ENCODE measurements around the gene MRPL23.

DNA sequence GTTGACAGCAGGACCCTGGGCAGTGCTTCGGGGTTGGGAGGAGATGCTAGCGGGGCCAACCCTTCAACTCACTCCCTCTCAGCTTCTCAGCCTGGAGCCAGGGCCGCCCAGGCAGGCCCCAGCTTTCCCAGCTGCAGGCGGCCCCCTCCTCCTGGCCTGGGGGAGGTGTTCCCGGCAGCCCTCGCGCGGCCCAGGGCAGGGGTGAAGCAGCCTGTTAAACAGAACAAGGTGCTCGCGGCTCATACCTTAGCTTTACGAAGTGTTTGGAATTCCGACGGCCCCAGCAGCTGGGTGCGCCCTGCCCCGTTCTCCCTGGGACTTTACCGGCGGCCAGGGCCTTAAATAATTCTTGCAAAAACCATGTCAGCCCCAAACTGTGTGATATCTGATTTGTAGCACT lies 17.2 kb downstream of the MRPL23 start:
- TF ChIP-seq EZH2 (IDR thresholded peaks at IDR 0.05; ENCODE audit: low read depth): no peak
- TF ChIP-seq, protein P1, sequence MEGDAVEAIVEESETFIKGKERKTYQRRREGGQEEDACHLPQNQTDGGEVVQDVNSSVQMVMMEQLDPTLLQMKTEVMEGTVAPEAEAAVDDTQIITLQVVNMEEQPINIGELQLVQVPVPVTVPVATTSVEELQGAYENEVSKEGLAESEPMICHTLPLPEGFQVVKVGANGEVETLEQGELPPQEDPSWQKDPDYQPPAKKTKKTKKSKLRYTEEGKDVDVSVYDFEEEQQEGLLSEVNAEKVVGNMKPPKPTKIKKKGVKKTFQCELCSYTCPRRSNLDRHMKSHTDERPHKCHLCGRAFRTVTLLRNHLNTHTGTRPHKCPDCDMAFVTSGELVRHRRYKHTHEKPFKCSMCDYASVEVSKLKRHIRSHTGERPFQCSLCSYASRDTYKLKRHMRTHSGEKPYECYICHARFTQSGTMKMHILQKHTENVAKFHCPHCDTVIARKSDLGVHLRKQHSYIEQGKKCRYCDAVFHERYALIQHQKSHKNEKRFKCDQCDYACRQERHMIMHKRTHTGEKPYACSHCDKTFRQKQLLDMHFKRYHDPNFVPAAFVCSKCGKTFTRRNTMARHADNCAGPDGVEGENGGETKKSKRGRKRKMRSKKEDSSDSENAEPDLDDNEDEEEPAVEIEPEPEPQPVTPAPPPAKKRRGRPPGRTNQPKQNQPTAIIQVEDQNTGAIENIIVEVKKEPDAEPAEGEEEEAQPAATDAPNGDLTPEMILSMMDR (conservative IDR thresholded peaks at IDR 0.05): no peak
